ENCODE measurements around the gene PLXNA4. TPM values are rescaled to one million over a fixed set of nuclear protein-coding genes. Genes with fewer than 3 reads are reported as not detected.

PLXNA4 gene
- total and polyA plus RNA-seq, 5 donors = 5.7 to 19.3 (median 16.0) TPM

DNA sequence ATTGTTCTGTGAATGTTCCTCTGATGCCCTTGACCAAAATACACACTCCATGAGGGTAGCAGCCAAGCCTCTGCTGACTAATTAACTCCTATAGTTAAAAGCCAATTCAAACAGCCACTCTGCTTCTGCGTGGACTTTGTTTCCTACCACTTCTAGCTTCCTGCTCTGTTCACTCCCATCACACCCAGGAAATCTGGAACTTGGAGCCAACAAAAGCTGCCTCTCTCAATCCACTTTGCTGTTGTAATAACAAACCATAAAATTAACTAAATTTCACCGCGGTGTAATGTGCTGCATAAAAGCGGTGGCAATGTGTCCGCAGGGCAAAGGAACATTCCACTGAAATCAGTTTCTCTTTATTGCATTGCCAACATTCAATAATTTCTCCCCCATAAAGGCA lies 239.5 kb downstream of the PLXNA4 start:
- intact Hi-C loops (cut with DNase I) = no loop called here
- peak; percentile 44 to 83 for ATAC-seq
- WGBS = 75% methylated on average over 5 of the region's 5 CpGs
- Histone ChIP-seq H3K4me3 (ENCODE audit: low read length) (no peak overlapping the region), H3K27me3 (ENCODE audit: control insufficient read depth, insufficient read depth) (no peaks in the 10 kb centered on the region), H3K27ac (ENCODE audit: low read length) (no peak overlapping the region), H3K9me3 (ENCODE audit: control insufficient read depth, low read length) (no peaks in the 10 kb centered on the region), H3K4me1 (ENCODE audit: control insufficient read depth, insufficient read depth, low read length) (peaks cover 3% of the 10 kb centered on the region)
- DNase-seq = no peak

DNA sequence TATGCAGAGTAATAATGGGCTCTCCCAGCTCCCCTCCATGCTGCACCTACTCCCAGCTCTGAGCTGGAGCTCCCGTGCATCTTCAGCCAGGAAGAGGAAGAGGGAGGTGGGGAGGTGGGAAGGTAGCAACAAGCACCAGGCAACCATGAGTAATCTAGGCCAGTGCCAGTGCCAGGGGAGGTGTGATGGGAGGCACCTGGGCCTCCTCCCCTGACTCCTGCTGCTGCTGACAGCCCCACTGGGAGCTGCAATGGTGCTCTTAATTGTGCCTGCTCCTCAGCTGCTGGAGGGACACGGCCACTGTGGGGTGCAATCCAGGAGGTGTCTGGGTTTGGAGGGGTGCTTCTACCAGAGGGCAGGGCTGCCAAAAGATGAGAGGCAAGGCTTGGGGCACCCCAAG lies 243.0 kb downstream of the PLXNA4 start:
- peaks cover 12% of the 10 kb centered on the region for H3K4me1 ChIP-seq (ENCODE audit: control insufficient read depth, insufficient read depth, low read length)
- intact Hi-C loops (cut with DNase I) = no loop called here
- no peak overlapping the region for H3K4me3 ChIP-seq (ENCODE audit: low read length)
- no peak overlapping the region for H3K27ac ChIP-seq (ENCODE audit: low read length)
- peak; percentile 68 to 79 for ATAC-seq
- DNase-seq = peak; percentile 34 to 78 (median 70)
- no peaks in the 10 kb centered on the region for H3K9me3 ChIP-seq (ENCODE audit: control insufficient read depth, low read length)
- 49% methylated on average over 2 of the region's 2 CpGs for WGBS
- no peaks in the 10 kb centered on the region for H3K27me3 ChIP-seq (ENCODE audit: control insufficient read depth, insufficient read depth)

DNA sequence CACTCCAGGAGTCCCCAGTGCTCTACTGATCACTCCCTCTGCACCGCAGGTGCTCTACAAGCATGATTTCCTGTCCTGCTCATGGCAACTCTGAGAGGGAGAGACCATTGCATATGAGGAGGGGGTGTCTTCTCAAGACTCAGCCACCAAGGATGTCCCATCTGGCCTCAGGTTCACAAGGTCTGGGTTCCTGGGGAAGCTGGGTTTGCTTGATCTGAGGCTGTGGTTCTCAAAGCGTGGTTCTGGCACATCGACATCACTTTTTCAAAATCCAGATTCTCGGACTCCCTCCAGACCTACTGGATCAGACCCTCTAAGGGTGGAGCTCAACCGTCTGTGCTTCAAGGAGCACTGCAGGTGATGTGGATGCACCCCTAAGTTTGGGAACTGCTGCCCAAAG lies 247.5 kb downstream of the PLXNA4 start:
- no peak overlapping the region for H3K4me3 ChIP-seq (ENCODE audit: low read length)
- 82% methylated on average over 5 of the region's 5 CpGs for WGBS
- no peak for ATAC-seq
- no peaks in the 10 kb centered on the region for H3K9me3 ChIP-seq (ENCODE audit: control insufficient read depth, low read length)
- intact Hi-C loops (cut with DNase I) = no loop called here
- peaks cover 13% of the 10 kb centered on the region for H3K4me1 ChIP-seq (ENCODE audit: control insufficient read depth, insufficient read depth, low read length)
- H3K27me3 ChIP-seq (ENCODE audit: control insufficient read depth, insufficient read depth) = no peaks in the 10 kb centered on the region
- no peak overlapping the region for H3K27ac ChIP-seq (ENCODE audit: low read length)
- no peak for DNase-seq

DNA sequence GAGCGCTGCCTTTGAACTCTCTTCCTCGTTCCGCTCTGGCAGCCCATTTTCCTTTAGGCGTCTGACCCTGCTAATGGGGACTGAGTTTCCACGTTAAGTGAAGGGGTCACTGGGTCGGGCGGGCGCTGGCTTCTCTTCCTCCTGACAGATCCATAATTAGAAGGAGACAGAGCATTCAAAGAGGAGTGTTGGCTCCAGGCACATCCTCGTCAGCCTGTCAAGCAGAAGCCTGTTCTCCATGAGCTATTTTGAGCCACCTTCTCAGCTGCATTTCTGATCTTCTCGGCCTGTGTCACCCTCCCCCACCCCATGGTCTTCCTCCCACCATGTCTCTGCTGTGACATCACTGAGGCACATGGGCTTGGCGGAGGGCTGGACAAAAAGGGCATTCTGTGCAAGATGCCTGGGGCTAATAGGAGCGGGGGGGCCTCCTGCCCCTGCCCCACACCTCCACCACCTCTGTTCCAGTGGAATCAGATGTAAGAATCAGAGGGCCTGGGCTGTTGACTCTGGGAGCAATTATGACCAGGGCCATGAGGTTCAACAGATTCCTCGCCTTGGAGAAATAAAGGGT lies 248.1 kb downstream of the PLXNA4 start:
- Histone ChIP-seq H3K9me3 (ENCODE audit: control insufficient read depth, low read length) (no peaks in the 10 kb centered on the region), H3K4me3 (ENCODE audit: low read length) (no peak overlapping the region), H3K27me3 (ENCODE audit: control insufficient read depth, insufficient read depth) (no peaks in the 10 kb centered on the region), H3K4me1 (ENCODE audit: control insufficient read depth, insufficient read depth, low read length) (peaks cover 10% of the 10 kb centered on the region), H3K27ac (ENCODE audit: low read length) (peak overlapping the region; percentile 13)
- intact Hi-C loops (cut with DNase I) = no loop called here
- ATAC-seq = peak; percentile 68 to 69
- 57% methylated on average over 13 of the region's 13 CpGs for WGBS
- peak; percentile 30 to 70 (median 59) for DNase-seq

DNA sequence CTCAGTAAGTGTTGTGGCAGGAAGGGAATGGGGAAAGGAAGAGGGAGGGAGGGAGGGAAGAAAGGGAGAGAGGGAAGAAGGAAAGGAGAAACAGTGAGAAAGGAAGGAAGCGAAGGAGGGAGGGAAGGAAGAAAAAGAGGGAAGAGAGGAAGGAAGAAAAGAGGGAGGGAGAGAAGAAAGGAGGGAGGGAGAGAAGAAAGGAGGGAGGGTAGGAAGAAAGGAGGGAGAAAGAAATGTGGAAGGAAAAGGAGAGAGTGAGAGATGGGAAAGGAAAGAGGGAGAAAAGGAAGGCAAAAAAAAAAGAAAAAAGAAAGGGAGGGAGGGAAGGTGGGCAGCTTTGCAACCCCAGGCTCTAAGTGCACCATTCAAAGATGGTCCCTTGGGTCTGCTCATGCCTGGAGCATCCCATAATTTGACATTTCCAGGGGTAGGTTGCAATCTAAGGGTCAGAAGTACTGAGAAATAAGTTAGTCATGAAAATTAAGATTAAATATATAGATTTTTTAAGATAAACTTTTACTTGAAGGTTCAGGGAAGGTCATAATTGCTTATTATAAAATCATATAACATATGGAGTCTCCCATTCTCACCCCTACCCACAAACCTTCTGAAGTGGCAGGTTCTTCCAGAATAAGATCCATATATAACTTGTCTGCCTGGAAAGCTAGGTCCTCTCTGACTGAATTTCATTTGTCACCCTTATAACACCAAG lies 249.2 kb downstream of the PLXNA4 start:
- Histone ChIP-seq H3K4me3 (ENCODE audit: low read length) (no peak overlapping the region), H3K4me1 (ENCODE audit: control insufficient read depth, insufficient read depth, low read length) (peaks cover 10% of the 10 kb centered on the region), H3K9me3 (ENCODE audit: control insufficient read depth, low read length) (no peaks in the 10 kb centered on the region), H3K27me3 (ENCODE audit: control insufficient read depth, insufficient read depth) (no peaks in the 10 kb centered on the region), H3K27ac (ENCODE audit: low read length) (no peak overlapping the region)
- no peak for ATAC-seq
- intact Hi-C loops (cut with DNase I) = no loop called here
- WGBS = 98% methylated on average over 1 of the region's 1 CpG
- DNase-seq = no peak

DNA sequence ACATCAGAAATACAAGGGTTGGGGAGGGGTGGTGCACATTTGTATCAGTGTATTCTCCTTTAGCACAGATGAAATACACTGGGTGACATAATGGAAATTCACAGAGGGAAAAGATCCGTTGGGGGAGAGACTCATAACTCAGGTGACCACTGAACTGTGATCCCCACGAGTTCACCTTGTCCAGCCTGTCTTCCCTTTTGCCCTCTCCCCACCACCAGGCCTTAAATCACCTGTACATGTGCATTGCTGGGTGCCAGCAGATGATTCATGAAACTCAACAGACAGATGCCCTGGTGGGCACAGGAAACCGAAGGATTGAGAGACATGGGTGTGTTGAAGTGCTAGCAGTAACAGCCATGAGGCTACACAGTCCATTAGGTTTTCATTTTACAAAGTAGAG lies 253.3 kb downstream of the PLXNA4 start:
- no peaks in the 10 kb centered on the region for H3K9me3 ChIP-seq (ENCODE audit: control insufficient read depth, low read length)
- H3K27me3 ChIP-seq (ENCODE audit: control insufficient read depth, insufficient read depth) = no peaks in the 10 kb centered on the region
- no peaks in the 10 kb centered on the region for H3K4me1 ChIP-seq (ENCODE audit: control insufficient read depth, insufficient read depth, low read length)
- no peak overlapping the region for H3K27ac ChIP-seq (ENCODE audit: low read length)
- no peak overlapping the region for H3K4me3 ChIP-seq (ENCODE audit: low read length)
- ATAC-seq (no peak), DNase-seq (no peak)
- intact Hi-C loops (cut with DNase I) = loop anchor here in 2 of 4 donors (5.0 kb wide), 2 partner anchors 179 to 254 kb away; partner anchors contain the start of gene PLXNA4 (in 1 of the 2)
- 59% methylated on average over 3 of the region's 3 CpGs for WGBS

DNA sequence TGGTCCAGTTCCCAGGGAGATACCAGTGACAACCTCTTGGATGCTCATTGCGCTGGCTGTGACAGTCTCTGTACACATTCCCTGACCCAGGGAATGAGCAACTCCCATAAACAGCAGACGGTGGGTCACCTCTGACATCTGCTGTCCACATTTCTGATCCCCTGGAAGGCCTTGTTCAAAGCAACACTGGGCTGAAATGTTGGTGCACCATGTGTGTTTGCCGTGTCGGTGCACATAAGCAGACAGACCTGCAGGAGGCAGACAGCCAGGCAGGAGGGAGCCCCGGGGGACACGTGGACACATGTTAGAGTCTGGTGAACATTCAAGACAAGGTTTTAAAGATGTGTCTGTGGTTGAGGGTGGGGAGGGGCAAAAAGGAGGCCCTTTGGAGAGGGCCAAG lies 254.9 kb downstream of the PLXNA4 start:
- Histone ChIP-seq H3K27ac (ENCODE audit: low read length) (no peak overlapping the region), H3K27me3 (ENCODE audit: control insufficient read depth, insufficient read depth) (no peaks in the 10 kb centered on the region), H3K4me3 (ENCODE audit: low read length) (no peak overlapping the region), H3K9me3 (ENCODE audit: control insufficient read depth, low read length) (no peaks in the 10 kb centered on the region), H3K4me1 (ENCODE audit: control insufficient read depth, insufficient read depth, low read length) (no peaks in the 10 kb centered on the region)
- intact Hi-C loops (cut with DNase I) = loop anchor here in 2 of 4 donors (5.0 kb wide), 2 partner anchors 181 to 256 kb away; partner anchors contain the start of gene PLXNA4 (in 1 of the 2)
- ATAC-seq (no peak), DNase-seq (peak in 1 of 3 donors; percentile 54)
- 66% methylated on average over 6 of the region's 6 CpGs for WGBS

DNA sequence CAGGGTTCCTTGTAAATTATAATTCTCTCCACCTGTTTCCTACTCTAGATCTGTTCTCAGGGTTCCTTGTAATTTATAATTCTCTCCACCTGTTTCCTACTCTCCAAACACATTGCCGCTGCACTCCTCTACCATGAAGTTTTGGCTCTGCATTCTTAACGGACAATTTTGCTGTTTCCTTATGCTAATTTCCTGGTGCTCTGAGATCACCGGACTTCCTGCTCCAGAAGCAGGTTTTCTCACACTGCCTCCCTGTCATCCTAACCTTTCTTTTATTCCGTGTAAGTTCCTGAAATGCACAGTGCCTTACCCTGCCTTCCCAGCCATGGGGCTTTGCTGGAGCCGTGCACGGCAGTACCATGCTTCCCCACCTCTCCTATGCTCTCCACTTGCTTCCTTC lies 256.8 kb downstream of the PLXNA4 start:
- WGBS = 61% methylated on average over 6 of the region's 6 CpGs
- Histone ChIP-seq H3K4me3 (ENCODE audit: low read length) (no peak overlapping the region), H3K4me1 (ENCODE audit: control insufficient read depth, insufficient read depth, low read length) (no peaks in the 10 kb centered on the region), H3K27ac (ENCODE audit: low read length) (no peak overlapping the region), H3K9me3 (ENCODE audit: control insufficient read depth, low read length) (no peaks in the 10 kb centered on the region), H3K27me3 (ENCODE audit: control insufficient read depth, insufficient read depth) (no peaks in the 10 kb centered on the region)
- DNase-seq = no peak
- no peak for ATAC-seq
- intact Hi-C loops (cut with DNase I) = loop anchor here in 3 of 4 donors (5.0 kb wide), 3 partner anchors 178 to 263 kb away; partner anchors contain the start of gene PLXNA4 (in 2 of the 3)

DNA sequence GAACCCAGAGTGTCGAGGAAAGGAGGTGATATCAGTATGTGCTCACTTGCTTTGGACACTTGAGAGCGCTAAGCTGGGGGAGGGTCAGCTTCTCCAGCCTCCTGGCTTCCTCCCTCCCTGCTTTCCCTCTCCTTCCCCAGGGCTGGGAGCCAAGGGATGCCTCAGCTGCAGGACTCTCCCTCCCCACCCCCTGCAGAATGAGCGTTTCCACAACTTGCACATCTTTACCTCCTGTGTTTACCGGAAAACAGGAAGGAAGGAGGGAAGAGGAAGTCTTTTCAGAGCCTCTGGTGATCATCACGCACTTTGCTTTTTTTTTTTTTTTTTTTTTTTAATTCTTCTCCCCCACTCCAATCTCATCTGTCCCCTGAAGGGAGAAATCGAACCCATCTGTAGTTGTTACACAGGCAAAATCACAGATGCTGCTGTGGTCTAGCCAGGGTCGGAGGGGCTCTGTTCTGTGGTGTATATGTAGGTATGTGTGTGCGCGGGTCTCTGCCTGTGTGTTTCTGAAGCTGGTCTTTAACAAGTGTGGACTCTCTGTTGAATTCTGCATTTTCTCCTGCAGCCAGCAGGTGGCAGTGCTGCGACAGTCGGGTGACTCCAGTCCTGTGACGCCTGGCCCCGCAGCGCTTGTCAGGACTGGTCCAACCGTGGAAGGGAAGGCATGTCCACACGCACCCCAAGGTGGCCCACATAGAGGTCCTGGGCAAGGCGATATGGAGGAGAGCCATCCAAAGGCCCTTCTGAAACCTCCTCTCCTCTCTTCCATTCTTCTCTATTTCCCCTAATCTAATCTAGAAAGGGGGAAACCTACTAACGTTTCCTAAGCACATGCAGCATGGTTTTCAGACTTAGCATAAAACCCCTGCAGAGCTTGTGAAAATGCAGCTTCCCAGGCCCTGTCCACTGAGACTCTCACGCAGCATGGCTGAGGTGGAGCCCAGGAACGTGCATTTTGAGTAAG lies 257.6 kb downstream of the PLXNA4 start:
- no peaks in the 10 kb centered on the region for H3K27me3 ChIP-seq (ENCODE audit: control insufficient read depth, insufficient read depth)
- H3K9me3 ChIP-seq (ENCODE audit: control insufficient read depth, low read length) = no peaks in the 10 kb centered on the region
- H3K4me1 ChIP-seq (ENCODE audit: control insufficient read depth, insufficient read depth, low read length) = no peaks in the 10 kb centered on the region
- intact Hi-C loops (cut with DNase I) = loop anchor here in 3 of 4 donors (5.0 kb wide), 3 partner anchors 179 to 264 kb away; partner anchors contain the start of gene PLXNA4 (in 2 of the 3)
- DNase-seq = peak; percentile 87 to 93 (median 93)
- WGBS = 7% methylated on average over 20 of the region's 20 CpGs
- ATAC-seq = peak; percentile 89 to 90
- H3K4me3 ChIP-seq (ENCODE audit: low read length) = no peak overlapping the region
- H3K27ac ChIP-seq (ENCODE audit: low read length) = no peak overlapping the region

DNA sequence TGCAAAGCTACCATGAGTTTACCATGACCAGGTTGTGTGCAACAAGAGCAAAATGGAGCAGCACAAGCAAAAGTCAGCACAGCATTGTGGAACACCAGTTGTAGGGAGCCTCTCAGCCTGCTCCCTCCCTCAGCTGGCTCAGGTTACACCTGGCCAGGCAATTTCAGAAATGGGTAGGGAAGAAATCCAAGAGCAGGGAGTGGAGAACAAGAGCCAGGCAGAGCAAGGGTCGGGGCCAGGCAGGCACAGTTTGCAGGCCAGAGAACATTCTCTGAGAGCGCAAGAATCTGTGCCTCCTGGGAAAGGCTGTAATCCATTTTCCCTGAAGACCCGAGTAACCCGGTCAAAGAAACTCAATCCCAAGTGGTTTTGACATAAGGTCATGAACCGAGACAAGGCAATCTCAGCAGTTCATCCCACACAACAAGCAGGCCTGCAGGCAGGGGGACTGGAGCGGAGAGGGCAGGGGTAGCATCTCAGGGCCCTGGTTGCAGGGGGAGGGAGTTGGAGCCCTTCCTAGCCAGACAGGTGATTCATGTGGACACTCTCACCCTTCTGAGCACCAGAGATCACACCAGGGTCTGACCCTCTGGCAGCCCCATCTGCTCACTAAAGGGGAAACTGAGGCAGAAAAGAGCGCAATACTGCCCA lies 258.4 kb downstream of the PLXNA4 start:
- H3K4me1 ChIP-seq (ENCODE audit: control insufficient read depth, insufficient read depth, low read length) = no peaks in the 10 kb centered on the region
- intact Hi-C loops (cut with DNase I) = loop anchor here in 3 of 4 donors (5.0 kb wide), 3 partner anchors 179 to 264 kb away; partner anchors contain the start of gene PLXNA4 (in 2 of the 3)
- ATAC-seq = no peak

More for the DNA sequence above, 258.4 kb downstream of the PLXNA4 start:
- Histone ChIP-seq H3K27me3 (ENCODE audit: control insufficient read depth, insufficient read depth) (no peaks in the 10 kb centered on the region), H3K27ac (ENCODE audit: low read length) (no peak overlapping the region), H3K4me3 (ENCODE audit: low read length) (no peak overlapping the region), H3K9me3 (ENCODE audit: control insufficient read depth, low read length) (no peaks in the 10 kb centered on the region)
- WGBS = 75% methylated on average over 7 of the region's 7 CpGs
- DNase-seq = no peak
